NCI-H2196 (cell line): ENCODE data around the gene KRT82.
"Not testable (repeated sequence)": the region's sequence is repeated elsewhere in the genome, so short reads cannot be mapped to it uniquely, and the experiment has no call there.

Experiments
- DNase-seq: peaks from one replicate; lab custom pipeline; 2025; ENCODE audit not compliant: unreplicated experiment; lab: John Stamatoyannopoulos, UW

KRT82 gene

GRCh38 chr12:52405922-52406385 is at the start of gene KRT82:
Gene KRT82, minus strand, starts transcription at chr12:52406335. Its CDS starts 58 bp downstream, at chr12:52406277.
- DNase-seq: no peak

GRCh38 chr12:52455821-52456220 is 49.7 kb upstream of the KRT82 start:
- no peak for DNase-seq

- DNase-seq: peak; percentile 35
These were observed 48.5 kb upstream of the KRT82 start for GRCh38 chr12:52454411-52455201.

GRCh38 chr12:52452101-52452500 is 46.0 kb upstream of the KRT82 start, which contains the start of gene KRT6B:
Gene KRT6B, minus strand, starts transcription at chr12:52452146. Its CDS starts 68 bp downstream, at chr12:52452078.
- DNase-seq: no peak

- no peak for DNase-seq
These were observed 42.1 kb upstream of the KRT82 start for GRCh38 chr12:52448228-52448627.

- DNase-seq: not testable (repeated sequence)
These were observed 41.1 kb upstream of the KRT82 start for GRCh38 chr12:52447196-52447595.

GRCh38 chr12:52446367-52447045 is 40.4 kb upstream of the KRT82 start:
- DNase-seq: no peak

GRCh38 chr12:52445876-52446275 is 39.7 kb upstream of the KRT82 start:
- DNase-seq: no peak

GRCh38 chr12:52444647-52445595 is 38.8 kb upstream of the KRT82 start:
- DNase-seq: no peak

GRCh38 chr12:52443966-52444365 is 37.8 kb upstream of the KRT82 start:
- DNase-seq: no peak

GRCh38 chr12:52442600-52443061 is 36.5 kb upstream of the KRT82 start:
- peak; percentile 60 for DNase-seq

- DNase-seq: no peak
These were observed 35.3 kb upstream of the KRT82 start for GRCh38 chr12:52441320-52441911.

- DNase-seq: no peak
These were observed 34.7 kb upstream of the KRT82 start for GRCh38 chr12:52440821-52441319.

- DNase-seq: no peak
These were observed 33.7 kb upstream of the KRT82 start for GRCh38 chr12:52439845-52440244.

- DNase-seq: no peak
These were observed 33.3 kb upstream of the KRT82 start for GRCh38 chr12:52439420-52439819.

GRCh38 chr12:52438305-52439301 is 32.5 kb upstream of the KRT82 start:
- DNase-seq: no peak

GRCh38 chr12:52437508-52437907 is 31.4 kb upstream of the KRT82 start:
- DNase-seq: no peak

GRCh38 chr12:52436828-52437474 is 30.8 kb upstream of the KRT82 start:
- DNase-seq: no peak
